Endothelial cell of umbilical vein (primary cell): ENCODE data around the gene PAFAH2.

Experiments used
- EZH2 ChIP-seq: IDR thresholded peaks from 2 replicates; pipeline ENCODE4 v1.6.1; 2012; ENCODE audit warnings: borderline replicate concordance, low read depth, mild to moderate bottlenecking, moderate library complexity, low read length, inconsistent platforms; ENCODE audit not compliant: severe bottlenecking
- FOS ChIP-seq: IDR thresholded peaks from 2 replicates; pipeline ENCODE4 v1.6.1; 2011; ENCODE audit warnings: mild to moderate bottlenecking, low read length, moderate library complexity, borderline replicate concordance; ENCODE audit not compliant: insufficient read depth
- GATA2 ChIP-seq: IDR thresholded peaks from 2 replicates; pipeline ENCODE4 v1.7.0; 2011; ENCODE audit warnings: low read depth, mild to moderate bottlenecking, moderate library complexity, mixed read lengths, low read length; ENCODE audit not compliant: insufficient read length, insufficient read depth
- POLR2A ChIP-seq: IDR thresholded peaks from 2 replicates; pipeline ENCODE4 v1.6.1; 2012; ENCODE audit warnings: low read depth, mild to moderate bottlenecking, control low read depth, low read length
- POLR2AphosphoS5 ChIP-seq: IDR thresholded peaks from 2 replicates; pipeline ENCODE4 v1.6.1; 2012; ENCODE audit warnings: low read depth, mild to moderate bottlenecking, control low read depth, low read length, moderate library complexity; ENCODE audit not compliant: insufficient read depth
- TF ChIP-seq, protein P1 (sequence below), 2 donors: IDR thresholded peaks; 1 replicate in 1 of 2; 2 replicates in 1 of 2; pipeline ENCODE4 v1.5.1; 2011; ENCODE audit warnings: low read length in 2 of 2, mild to moderate bottlenecking in 2 of 2, moderate library complexity in 2 of 2, control low read depth in 1 of 2, inconsistent platforms in 1 of 2, low read depth in 1 of 2; ENCODE audit not compliant: insufficient read depth in 1 of 2; ENCODE audit errors: extremely low read depth in 1 of 2
- TF ChIP-seq, protein P2 (sequence below): IDR thresholded peaks from 2 replicates; pipeline ENCODE4 v1.6.1; 2011; ENCODE audit not compliant: insufficient read depth, insufficient read length

GRCh38 chr1:26041401-26041800, 43.5 kb upstream of the PAFAH2 start:
- TF ChIP-seq, protein P1, sequence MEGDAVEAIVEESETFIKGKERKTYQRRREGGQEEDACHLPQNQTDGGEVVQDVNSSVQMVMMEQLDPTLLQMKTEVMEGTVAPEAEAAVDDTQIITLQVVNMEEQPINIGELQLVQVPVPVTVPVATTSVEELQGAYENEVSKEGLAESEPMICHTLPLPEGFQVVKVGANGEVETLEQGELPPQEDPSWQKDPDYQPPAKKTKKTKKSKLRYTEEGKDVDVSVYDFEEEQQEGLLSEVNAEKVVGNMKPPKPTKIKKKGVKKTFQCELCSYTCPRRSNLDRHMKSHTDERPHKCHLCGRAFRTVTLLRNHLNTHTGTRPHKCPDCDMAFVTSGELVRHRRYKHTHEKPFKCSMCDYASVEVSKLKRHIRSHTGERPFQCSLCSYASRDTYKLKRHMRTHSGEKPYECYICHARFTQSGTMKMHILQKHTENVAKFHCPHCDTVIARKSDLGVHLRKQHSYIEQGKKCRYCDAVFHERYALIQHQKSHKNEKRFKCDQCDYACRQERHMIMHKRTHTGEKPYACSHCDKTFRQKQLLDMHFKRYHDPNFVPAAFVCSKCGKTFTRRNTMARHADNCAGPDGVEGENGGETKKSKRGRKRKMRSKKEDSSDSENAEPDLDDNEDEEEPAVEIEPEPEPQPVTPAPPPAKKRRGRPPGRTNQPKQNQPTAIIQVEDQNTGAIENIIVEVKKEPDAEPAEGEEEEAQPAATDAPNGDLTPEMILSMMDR (IDR thresholded peaks at IDR 0.05; ENCODE audit: extremely low read depth in 1 of 2, insufficient read depth in 1 of 2, low read depth in 1 of 2, low read length in 2 of 2): no peak
- TF ChIP-seq POLR2A (no peak), EZH2 (no peak), FOS (no peak), GATA2 (no peak), POLR2AphosphoS5 (no peak)
- TF ChIP-seq, protein P2, sequence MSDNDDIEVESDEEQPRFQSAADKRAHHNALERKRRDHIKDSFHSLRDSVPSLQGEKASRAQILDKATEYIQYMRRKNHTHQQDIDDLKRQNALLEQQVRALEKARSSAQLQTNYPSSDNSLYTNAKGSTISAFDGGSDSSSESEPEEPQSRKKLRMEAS: no peak
